Body of pancreas (tissue), 4 donors: ENCODE measurements around the gene ZMYM2. TPM values are rescaled to one million over a fixed set of nuclear protein-coding genes. Genes with fewer than 3 reads are reported as not detected.
"Not testable (repeated sequence)": the region's sequence is repeated elsewhere in the genome, so short reads cannot be mapped to it uniquely, and the experiment has no call there.

Experiments
- ATAC-seq: fragments of 150-250 bp; one replicate; pipeline ENCODE4 v1.9.1; 2016
- DNase-seq, 4 donors: peaks; one replicate each; pipeline ENCODE4 v3.0.0-alpha.2; 2019
- H3K27ac ChIP-seq, 4 donors: fragments of 200-600 bp; sonication (generic); 1 replicate in 3 of 4; 2 replicates in 1 of 4; pipeline versions ENCODE4 v1.5.1 to v1.6.1; 2016 to 2019; ENCODE audit warnings: mild to moderate bottlenecking in 1 of 4, mixed read lengths in 1 of 4, moderate library complexity in 1 of 4
- H3K27me3 ChIP-seq, 2 donors: fragments of 200-600 bp; sonication (generic); one replicate each; pipeline ENCODE4 v1.6.0; 2016; ENCODE audit warnings: mild to moderate bottlenecking in 1 of 2
- H3K36me3 ChIP-seq, 2 donors: fragments of 200-600 bp; sonication (generic); replicated peaks in 1 of 2; 2 replicates each; pipeline ENCODE4 v1.5.1; 2016; ENCODE audit warnings: low read depth in 2 of 2; ENCODE audit not compliant: insufficient read depth in 1 of 2
- H3K4me1 ChIP-seq: fragments of 200-600 bp; sonication (generic); one replicate; pipeline ENCODE4 v1.6.0; 2016
- H3K4me3 ChIP-seq, 2 donors: fragments of 200-600 bp; sonication (generic); 1 replicate in 1 of 2; 2 replicates in 1 of 2; pipeline ENCODE4 v1.5.1; 2016 to 2019
- H3K9me3 ChIP-seq, 3 donors: fragments of 200-600 bp; sonication (generic); 1 replicate in 2 of 3; 2 replicates in 1 of 3; pipeline ENCODE4 v1.5.1; 2016
- CTCF ChIP-seq, 7 experiments: fragments of 450-650 bp in 4 of 7; fragments of 200-600 bp in 3 of 7; sonication (generic) in 3 of 7; IDR thresholded peaks; one replicate each; pipeline ENCODE4 v1.5.1; 2016 to 2019; ENCODE audit warnings: antibody characterized with exemption in 7 of 7
- POLR2A ChIP-seq, 3 donors: fragments of 450-650 bp; IDR thresholded peaks; one replicate each; pipeline ENCODE4 v1.6.1; 2016; ENCODE audit warnings: antibody characterized with exemption in 3 of 3, mild to moderate bottlenecking in 2 of 3
- WGBS, 2 donors: methylation state at CpG; one replicate each; pipeline ENCODE4 v1.1.5; 2017; 5-methylcytosine and 5-hydroxymethylcytosine counted together
- intact Hi-C: fragments of 100-400 bp; cut with DNase I; formaldehyde crosslinking; loops from one replicate; pipeline ENCODE4 v1.15.1; 2023
- total RNA-seq, 2 donors: library from RNA; depleted of rRNA; stranded (reverse); fragments of >200 nt; gene quantifications; one replicate each; pipeline ENCODE4 v1.1.0, GENCODE V29; 2016

ZMYM2 gene
- total RNA-seq, 2 donors from 2014 or later, result 34.6 to 52.1 TPM

- Histone ChIP-seq H3K36me3 (peaks cover 0 to 15% of the 10 kb centered on the region in 2 donors), H3K4me1 (no peaks in the 10 kb centered on the region), H3K27me3 (no peaks in the 10 kb centered on the region), H3K9me3 (no peaks in the 10 kb centered on the region), H3K27ac (no peak overlapping the region), H3K4me3 (no peak overlapping the region)
- DNase-seq, result no peak
- intact Hi-C loops, result no loop called here
- TF ChIP-seq CTCF (IDR thresholded peaks at IDR 0.05) (no peak), POLR2A (IDR thresholded peaks at IDR 0.05) (no peak)
- ATAC-seq, result no peak
- 88 to 100% methylated on average over 1 of the region's 1 CpG for WGBS, 2 donors
Observed at GRCh38 chr13:20033486-20033885, 75.0 kb downstream of the ZMYM2 start.

- no peaks in the 10 kb centered on the region for H3K9me3 ChIP-seq
- intact Hi-C loops, result no loop called here
- ATAC-seq, result no peak
- 70 to 74% methylated on average over 4 of the region's 4 CpGs for WGBS, 2 donors
- H3K36me3 ChIP-seq, result peaks cover 0 to 13% of the 10 kb centered on the region in 2 donors
- no peaks in the 10 kb centered on the region for H3K4me1 ChIP-seq
- no peak overlapping the region for H3K4me3 ChIP-seq
- TF ChIP-seq CTCF (IDR thresholded peaks at IDR 0.05) (peak in 4 of 7 experiments; percentile 14 to 33 (median 22)), POLR2A (IDR thresholded peaks at IDR 0.05) (no peak)
- no peaks in the 10 kb centered on the region for H3K27me3 ChIP-seq
- no peak for DNase-seq
- H3K27ac ChIP-seq, result no peak overlapping the region
Observed at GRCh38 chr13:20035130-20035529, 76.6 kb downstream of the ZMYM2 start.

- peaks cover 0 to 11% of the 10 kb centered on the region in 2 donors for H3K36me3 ChIP-seq
- intact Hi-C loops, result no loop called here
- H3K27me3 ChIP-seq, result no peaks in the 10 kb centered on the region
- DNase-seq (no peak), ATAC-seq (no peak)
- TF ChIP-seq POLR2A (IDR thresholded peaks at IDR 0.05) (no peak), CTCF (IDR thresholded peaks at IDR 0.05) (no peak)
- no peak overlapping the region for H3K4me3 ChIP-seq
- H3K9me3 ChIP-seq, result no peaks in the 10 kb centered on the region
- H3K4me1 ChIP-seq, result no peaks in the 10 kb centered on the region
- H3K27ac ChIP-seq, result no peak overlapping the region
Observed at GRCh38 chr13:20037908-20038307, 79.4 kb downstream of the ZMYM2 start.

GRCh38 chr13:20042603-20043002, 84.1 kb downstream of the ZMYM2 start:
- 95 to 100% methylated on average over 4 of the region's 4 CpGs for WGBS, 2 donors
- H3K36me3 ChIP-seq, result peaks cover 0 to 10% of the 10 kb centered on the region in 2 donors
- H3K4me1 ChIP-seq, DNase-seq, H3K9me3 ChIP-seq, H3K27ac ChIP-seq, ATAC-seq, H3K4me3 ChIP-seq, H3K27me3 ChIP-seq: not testable (repeated sequence)
- intact Hi-C loops, result loop anchor here (10.0 kb wide), 1 partner anchor 652 kb away; no protein-coding TSS in a partner anchor

- Histone ChIP-seq H3K9me3 (no peaks in the 10 kb centered on the region), H3K27ac (no peak overlapping the region), H3K4me3 (no peak overlapping the region), H3K4me1 (no peaks in the 10 kb centered on the region), H3K36me3 (peaks cover 0 to 8% of the 10 kb centered on the region in 2 donors), H3K27me3 (no peaks in the 10 kb centered on the region)
- intact Hi-C loops, result loop anchor here (10.0 kb wide), 1 partner anchor 651 kb away; no protein-coding TSS in a partner anchor
- TF ChIP-seq CTCF (IDR thresholded peaks at IDR 0.05) (no peak), POLR2A (IDR thresholded peaks at IDR 0.05) (no peak)
- DNase-seq (no peak), ATAC-seq (no peak)
- 81 to 87% methylated on average over 7 to 10 of the region's 11 CpGs for WGBS, 2 donors
Observed at GRCh38 chr13:20043207-20043925, 84.8 kb downstream of the ZMYM2 start.
